ENCODE results near the gene CEP63.

DNA sequence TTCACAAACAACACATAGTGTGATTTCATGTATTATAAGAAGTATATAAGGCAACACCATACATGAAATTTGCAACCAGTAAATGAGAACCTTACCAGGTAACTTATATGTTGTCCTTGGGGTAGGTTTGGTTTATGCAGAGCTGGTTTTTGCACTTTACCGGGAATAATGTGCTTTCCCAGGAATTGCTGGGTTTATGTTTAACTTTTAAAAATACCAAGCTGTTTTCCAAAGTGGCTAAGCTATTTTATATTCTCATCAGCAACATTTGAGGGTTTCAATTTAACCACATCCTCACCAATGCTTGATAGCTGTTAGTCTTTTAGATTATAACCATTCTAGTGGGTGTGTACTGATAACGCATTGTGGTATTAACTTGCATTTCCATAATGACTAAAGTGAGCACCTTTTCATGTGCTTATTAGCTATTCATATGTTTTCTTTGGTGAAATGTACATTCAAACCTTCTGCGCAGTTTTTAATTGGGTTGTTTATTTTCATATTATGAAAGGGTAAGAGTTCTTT is 93.3 kb downstream of the CEP63 start:
- TF ChIP-seq, protein P1, sequence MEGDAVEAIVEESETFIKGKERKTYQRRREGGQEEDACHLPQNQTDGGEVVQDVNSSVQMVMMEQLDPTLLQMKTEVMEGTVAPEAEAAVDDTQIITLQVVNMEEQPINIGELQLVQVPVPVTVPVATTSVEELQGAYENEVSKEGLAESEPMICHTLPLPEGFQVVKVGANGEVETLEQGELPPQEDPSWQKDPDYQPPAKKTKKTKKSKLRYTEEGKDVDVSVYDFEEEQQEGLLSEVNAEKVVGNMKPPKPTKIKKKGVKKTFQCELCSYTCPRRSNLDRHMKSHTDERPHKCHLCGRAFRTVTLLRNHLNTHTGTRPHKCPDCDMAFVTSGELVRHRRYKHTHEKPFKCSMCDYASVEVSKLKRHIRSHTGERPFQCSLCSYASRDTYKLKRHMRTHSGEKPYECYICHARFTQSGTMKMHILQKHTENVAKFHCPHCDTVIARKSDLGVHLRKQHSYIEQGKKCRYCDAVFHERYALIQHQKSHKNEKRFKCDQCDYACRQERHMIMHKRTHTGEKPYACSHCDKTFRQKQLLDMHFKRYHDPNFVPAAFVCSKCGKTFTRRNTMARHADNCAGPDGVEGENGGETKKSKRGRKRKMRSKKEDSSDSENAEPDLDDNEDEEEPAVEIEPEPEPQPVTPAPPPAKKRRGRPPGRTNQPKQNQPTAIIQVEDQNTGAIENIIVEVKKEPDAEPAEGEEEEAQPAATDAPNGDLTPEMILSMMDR (IDR thresholded peaks at IDR 0.05) = no peak
- TF ChIP-seq EP300 (IDR thresholded peaks at IDR 0.05) (no peak), POLR2A (IDR thresholded peaks at IDR 0.05) (no peak)
